Fibroblast of skin of left biceps (primary cell): ENCODE data around the gene RHEX.
A peak's percentile ranks its signal among the peaks of the same experiment; 100 is the strongest.
"Not testable (repeated sequence)": the region's sequence is repeated elsewhere in the genome, so short reads cannot be mapped to it uniquely, and the experiment has no call there.

Experiments
- DNase-seq, 2 experiments: peaks; one replicate each; pipeline ENCODE4 v3.0.0-alpha.2; 2013; ENCODE audit warnings: low read depth in 2 of 2

RHEX gene

DNA sequence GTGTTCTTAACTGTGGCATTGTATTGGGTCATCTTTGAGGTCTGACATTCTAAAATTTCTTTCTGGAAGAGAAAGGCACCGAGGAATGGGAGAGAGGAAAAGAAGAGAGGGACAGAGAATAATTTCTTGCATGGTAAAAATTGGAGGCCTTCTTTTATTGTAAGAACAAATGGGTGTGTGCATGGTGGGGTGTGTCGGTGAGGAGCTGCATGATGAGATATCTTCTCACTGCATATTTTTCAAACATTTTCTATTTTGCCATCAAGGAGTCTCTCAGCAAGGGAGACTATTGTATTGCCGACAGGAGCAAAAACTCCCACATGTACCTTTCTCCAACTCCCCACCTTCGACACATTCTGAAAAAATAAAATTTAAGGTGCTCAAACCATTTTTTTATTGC lies 22.8 kb upstream of the RHEX start:
- no peak for DNase-seq

DNA sequence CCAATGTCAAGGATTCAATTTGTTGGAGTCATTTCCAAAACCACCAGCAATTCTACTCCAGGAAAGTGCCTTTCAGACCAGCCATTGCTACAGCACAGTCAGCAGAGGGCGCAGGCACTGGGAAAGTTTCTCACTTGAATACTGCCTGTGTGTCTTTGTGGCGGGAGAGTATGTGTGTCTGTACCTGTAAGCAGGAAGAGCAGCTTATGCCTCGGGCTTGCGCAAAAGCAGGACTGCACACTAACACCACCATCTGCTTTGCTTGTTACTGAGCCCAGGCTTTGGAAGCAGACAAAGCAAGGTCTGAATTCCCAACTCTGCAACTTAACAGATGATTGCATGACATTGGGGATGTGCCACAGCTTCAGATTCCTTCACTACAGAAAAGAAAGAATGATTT lies 22.3 kb upstream of the RHEX start:
- peak in 1 of 2 experiments; percentile 12 for DNase-seq

- DNase-seq: no peak
These were observed 20.4 kb upstream of the RHEX start for GRCh38 chr1:206032380-206033140.

DNA sequence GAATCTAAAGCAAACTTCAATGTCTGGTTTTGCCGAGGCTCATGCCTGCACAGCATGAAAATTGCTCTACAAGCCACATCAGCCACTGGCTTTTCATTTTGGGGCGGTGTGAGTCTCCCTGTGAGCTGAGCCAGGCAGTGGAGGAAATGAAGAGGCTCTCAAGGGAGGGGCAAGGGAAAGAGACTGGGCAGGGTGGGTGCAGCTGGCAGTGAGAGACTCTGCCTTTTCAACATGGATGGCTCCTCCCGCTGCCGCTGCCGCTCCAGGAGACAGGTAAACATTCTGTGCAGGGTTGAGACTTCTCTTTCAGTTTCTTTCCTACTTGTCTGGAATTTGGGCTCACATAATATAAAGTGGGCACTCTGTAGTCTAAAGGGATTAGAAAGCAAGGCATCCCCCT lies 17.9 kb upstream of the RHEX start:
- no peak for DNase-seq

- no peak for DNase-seq
These were observed 16.1 kb upstream of the RHEX start for GRCh38 chr1:206036663-206037455.

GRCh38 chr1:206037581-206037980 lies 15.4 kb upstream of the RHEX start:
- no peak for DNase-seq

DNA sequence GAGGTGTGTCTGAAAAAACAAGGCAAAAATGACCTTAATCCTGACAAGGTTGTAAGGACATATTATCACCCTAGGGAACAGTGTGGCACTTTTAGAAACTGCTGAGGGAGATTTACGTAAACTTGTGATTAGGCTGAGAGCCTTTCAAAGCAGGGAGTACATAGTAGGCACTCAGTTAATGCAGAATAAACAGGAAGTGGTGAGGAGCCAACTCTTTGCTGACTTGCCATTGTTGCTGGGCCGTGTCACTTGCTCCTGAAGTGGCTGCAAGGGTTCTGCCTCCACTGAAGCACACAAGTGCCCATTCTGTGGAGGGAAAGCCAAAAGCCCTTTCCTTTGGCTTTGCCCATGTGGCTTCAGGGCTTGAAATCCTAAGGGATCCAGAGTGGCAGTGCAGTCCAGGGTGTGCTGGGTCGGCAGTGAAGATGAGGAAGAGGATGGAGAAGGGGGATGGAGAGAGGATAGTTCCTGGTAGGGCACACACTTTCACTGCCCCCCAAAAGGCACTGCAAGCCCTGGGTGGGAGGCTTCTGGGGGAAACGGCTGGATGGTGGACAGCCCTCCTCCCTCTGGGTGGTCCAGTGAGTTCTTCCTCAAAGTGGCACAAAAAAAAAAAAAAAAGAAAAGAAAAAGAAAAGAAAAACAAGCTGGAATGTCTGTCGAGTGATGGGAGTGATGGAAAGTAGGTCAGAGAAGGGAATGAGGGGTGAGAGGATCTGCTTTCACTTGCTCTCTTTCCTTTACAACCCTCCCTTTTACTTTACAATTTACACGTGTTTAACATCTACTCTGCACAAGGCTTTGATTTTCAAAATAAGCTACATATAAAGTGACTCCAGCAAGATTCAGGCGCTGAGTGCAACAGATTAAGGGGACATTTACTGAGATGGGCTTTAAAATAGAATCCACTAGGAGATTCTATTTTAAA lies 13.7 kb upstream of the RHEX start:
- no peak for DNase-seq

GRCh38 chr1:206040328-206040727 lies 12.6 kb upstream of the RHEX start:
- no peak for DNase-seq

GRCh38 chr1:206041640-206042039 lies 11.3 kb upstream of the RHEX start:
- DNase-seq: no peak

DNA sequence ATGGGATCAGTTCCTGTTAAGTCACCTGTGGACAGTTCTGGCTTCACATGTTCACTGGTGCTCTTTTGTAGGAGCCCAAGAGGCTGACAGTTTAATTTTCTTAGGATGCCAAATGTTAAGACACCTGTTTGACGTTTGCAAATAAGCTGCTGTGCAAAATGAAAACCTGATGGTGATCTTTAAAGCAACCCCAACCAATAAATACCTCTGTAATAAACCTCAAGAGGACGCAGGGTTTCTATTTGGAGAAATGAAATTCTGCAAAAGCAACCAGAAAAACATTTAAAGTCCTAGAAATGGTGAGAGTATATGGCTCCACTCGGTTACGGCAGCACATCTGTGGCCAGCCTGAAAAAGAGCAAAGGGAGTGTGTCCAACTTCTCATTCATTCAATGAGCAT lies 5.7 kb upstream of the RHEX start:
- DNase-seq: no peak

- no peak for DNase-seq
These were observed 4.4 kb upstream of the RHEX start for GRCh38 chr1:206048582-206048981.

GRCh38 chr1:206049293-206049692 lies 3.7 kb upstream of the RHEX start:
- no peak for DNase-seq

DNA sequence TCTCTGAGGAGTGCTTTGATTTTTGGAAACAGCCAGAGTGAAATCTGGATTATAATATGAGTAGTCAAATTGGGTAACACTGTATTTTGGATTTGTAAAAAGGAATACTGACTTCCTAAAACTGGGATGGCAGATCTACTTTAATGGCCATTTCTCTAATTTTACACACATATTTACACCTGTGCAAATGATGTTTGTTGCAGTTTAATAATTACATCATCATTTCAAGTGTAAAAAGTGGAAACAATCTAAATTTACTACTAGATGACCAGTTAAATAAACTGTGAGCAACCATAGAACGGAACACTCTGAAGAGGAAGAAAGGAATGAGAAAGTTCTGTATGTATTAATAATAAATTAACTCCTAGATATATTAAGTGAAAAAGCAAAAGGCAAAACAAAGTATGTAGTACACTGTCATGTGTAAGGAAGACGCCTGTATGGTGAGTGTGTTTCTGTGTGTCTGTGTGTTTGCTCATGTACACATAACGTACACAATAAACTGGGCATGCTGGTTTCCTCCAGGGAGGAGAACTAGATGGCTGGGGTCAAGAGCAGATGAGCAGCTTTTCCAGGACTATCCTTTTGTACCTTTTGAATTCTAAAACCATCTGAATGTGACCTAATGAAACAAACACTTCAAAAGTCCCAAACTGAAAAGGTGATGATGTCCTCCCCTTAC lies 2.9 kb upstream of the RHEX start:
- no peak for DNase-seq

GRCh38 chr1:206050655-206051235 lies 2.2 kb upstream of the RHEX start:
- no peak for DNase-seq

- not testable (repeated sequence) for DNase-seq
These were observed 625 bp upstream of the RHEX start for GRCh38 chr1:206052231-206052865.

GRCh38 chr1:206053616-206054015 lies 643 bp downstream of the RHEX start:
- DNase-seq: not testable (repeated sequence)

- not testable (repeated sequence) for DNase-seq
These were observed 2.2 kb downstream of the RHEX start for GRCh38 chr1:206055069-206055625.

DNA sequence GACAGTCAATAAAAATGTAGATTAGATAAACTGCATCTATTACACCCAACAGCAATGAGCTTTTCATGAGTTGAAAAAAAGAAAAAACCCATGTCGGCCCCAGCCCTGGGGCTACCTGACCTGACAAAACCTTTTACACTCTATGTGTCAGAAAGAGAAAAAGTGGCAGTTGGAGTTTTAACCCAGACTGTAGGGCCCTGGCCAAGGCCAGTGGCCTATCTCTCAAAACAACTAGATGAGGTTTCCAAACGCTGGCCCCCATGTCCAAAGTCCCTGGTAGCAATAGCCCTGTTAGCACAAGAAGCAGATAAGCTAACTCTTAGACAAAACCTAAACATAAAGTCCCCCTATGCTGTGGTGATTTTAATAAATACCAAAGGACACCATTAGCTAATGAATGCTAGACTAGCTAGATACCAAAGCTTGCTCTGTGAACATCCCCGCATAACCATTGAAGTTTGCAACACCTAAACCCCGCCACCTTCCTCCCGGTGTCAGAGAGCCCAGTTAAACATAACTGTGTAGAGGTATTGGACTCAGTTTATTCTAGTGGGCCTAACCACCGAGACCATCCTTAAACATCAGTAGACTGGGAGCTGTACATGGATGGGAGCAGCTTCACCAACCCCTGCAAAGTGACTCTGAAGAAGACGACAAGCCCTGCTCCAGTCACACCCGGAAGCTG lies 2.8 kb downstream of the RHEX start:
- not testable (repeated sequence) for DNase-seq

DNA sequence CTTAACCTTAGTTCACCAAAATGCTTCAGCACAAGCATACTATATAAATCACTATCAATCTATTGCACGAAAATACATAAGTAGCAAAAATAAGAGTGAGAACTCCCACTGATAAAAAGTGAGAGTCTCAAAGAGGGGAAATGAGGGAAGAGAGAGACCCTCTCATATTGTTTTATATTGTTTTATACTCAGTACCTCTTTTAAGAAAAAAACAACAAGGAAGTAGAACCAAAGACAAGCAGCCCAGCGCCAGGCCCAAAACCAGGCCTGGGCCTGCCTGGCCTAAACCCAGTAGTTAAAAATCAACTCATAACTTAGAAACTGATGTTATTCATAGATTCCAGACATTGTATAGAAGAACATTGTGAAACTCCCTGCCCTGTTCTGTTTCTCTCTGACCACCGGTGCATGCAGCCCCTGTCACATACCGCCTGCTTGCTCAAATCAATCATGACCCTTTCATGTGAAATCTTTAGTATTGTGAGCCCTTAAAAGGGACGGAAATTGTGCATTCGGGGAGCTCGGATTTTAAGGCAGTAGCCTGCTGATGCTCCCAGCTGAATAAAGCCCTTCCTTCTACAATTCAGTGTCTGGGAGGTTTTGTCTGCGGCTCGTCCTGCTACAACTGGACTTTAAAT lies 5.4 kb downstream of the RHEX start:
- DNase-seq: not testable (repeated sequence)
